ENCODE data around the gene NCAPG2.
"Not testable (repeated sequence)": the region's sequence is repeated elsewhere in the genome, so short reads cannot be mapped to it uniquely, and the experiment has no call there.

The NCAPG2 gene

DNA sequence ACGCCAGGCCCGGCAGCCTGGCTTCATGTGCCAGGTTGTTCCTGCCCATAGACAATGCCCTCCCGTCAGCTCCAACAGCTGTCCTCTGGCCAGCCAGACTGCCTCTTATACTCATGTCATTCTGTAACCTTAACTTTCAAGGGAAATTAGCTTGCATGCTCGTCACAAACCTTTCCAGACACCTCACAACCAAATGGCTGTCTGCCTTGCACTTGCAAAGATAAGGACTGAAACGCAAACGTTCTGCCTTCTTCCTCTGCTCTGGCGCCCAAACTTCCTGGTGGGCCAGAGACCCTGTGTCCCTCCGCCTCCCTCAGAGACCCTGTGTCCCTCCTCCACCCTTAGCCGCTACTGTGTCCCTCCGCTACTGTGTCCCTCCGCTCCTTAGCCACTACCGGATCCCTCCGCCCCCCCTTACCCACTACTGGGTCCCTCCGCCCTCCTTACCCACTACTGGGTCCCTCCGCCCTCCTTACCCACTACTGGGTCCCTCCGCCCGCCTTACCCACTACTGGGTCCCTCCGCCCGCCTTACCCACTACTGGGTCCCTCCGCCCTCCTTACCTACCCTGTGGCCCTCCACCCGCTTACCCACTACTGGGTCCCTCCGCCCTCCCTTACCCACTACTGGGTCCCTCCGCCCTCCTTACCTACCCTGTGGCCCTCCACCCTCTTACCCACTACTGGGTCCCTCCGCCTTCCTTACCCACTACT lies 37.5 kb downstream of the NCAPG2 start:
- not testable (repeated sequence) for DNase-seq

DNA sequence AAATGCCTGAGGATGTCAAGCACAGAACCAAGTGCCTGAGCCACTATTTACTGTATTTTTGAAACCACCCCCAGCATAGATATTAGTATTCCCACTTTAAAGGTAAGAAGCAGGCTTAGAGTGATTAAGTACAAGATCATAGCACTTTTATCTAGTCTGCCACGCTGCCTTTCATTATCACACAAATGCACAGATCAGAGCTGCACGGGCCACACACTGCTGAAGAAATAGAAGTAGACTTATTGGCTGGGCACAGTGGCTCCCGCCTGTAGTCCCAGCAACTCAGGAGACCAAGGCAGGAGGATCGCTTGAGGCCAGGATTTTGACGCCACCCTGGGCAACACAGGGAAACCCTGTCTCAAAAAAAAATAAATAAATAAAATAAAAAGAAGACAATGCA lies 38.2 kb downstream of the NCAPG2 start:
- DNase-seq: no peak

GRCh38 chr7:158664406-158664805 lies 40.2 kb downstream of the NCAPG2 start:
- no peak for DNase-seq

DNA sequence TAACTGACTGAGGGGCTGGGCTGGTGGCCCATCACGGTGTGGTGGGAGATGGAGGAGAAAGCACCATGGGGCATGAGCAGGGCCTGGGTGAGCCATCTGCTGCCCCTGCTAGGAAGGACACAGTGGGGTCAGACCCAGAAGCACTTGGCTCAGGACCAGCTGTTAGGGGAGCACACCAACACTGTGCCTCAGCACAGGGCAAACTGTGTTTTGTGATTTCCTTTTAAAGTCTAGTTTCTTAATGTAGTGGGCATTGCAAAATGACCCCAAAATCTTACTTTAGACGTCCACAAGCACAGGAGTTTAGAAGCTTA lies 41.2 kb downstream of the NCAPG2 start:
- DNase-seq: no peak

- DNase-seq: no peak
These were observed 41.8 kb downstream of the NCAPG2 start for GRCh38 chr7:158662610-158663427.

DNA sequence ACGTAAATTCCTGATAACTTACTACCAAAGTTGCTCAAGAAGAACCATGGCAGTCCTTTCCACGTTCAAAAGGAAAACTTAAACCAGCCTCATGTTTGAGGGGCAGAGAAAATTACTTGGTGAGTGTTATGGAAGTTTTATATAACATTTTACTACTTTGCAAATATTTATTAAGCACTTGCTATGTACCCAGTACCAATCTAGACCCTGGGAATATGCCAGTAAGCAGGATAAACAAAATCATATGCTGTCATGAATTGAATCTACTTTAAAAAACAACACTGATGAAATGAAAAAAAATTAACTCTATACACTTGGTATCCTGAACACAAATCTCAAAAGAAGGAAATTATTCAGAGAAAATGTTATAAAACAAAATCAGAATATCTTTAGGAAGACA lies 46.1 kb downstream of the NCAPG2 start:
- no peak for DNase-seq

- no peak for DNase-seq
These were observed 47.3 kb downstream of the NCAPG2 start for GRCh38 chr7:158657189-158657746.

DNA sequence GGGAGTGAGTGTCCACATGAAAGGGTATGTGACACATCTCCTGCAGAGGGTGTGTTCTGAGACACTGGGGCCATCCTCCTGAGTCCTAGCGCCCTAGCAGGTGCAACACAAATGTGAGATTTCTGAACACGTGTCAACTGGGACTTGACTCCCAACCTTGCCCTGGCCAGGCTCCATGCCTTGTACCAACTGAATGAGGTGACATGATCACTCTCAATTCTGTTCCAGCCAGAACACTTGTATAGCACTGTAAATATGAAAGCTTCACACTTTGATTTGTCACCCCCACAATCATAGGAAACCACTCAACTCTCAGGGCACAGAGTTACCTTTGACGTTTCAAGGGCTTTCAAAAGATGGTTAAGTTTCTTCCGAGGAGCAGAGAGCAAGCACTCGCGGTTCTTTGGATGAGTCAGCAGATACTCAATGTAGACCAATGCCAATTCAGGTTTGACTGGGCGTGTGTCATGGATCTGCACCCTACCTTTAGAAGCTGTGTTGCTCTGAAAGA lies 48.6 kb downstream of the NCAPG2 start:
- DNase-seq: no peak

- DNase-seq: no peak
These were observed 49.1 kb downstream of the NCAPG2 start for GRCh38 chr7:158655507-158655906.

GRCh38 chr7:158651968-158652565 lies 52.5 kb downstream of the NCAPG2 start:
- DNase-seq: no peak

DNA sequence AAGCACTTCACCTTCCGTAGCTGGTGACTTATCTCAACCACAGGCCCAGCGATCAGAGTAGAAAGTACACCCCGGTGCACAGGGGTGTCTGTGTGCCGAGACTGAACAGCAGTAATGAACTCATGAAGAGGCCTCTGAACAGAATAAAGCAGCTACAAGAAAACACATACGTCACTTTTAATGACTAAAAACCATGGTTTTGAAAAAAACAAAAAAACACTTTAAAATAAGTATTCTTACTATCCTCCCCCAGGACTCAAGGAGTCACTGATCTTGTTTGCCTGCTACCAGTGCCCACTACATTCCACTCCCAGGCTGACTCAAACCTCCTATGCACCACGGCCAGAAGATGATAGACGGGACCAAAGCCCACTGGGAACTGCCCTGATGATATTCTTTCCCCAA lies 53.8 kb downstream of the NCAPG2 start:
- DNase-seq: no peak

GRCh38 chr7:158649279-158649678 lies 55.3 kb downstream of the NCAPG2 start:
- no peak for DNase-seq

DNA sequence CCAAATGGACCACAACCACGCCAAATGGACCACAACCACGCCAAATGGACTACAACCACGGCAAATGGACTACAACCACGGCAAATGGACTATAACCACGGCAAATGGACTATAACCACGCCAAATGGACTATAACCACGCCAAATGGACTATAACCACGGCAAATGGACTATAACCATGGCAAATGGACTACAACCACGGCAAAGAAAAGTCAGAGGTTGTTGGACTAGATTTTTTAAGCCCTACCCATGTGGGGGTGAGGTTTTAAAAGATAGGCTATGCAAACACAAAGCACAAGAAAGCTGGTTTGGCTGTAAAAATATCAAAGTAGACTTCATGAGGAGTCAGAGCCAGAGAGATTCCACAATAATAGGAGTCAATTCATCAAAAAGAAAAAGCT lies 55.8 kb downstream of the NCAPG2 start:
- no peak for DNase-seq

DNA sequence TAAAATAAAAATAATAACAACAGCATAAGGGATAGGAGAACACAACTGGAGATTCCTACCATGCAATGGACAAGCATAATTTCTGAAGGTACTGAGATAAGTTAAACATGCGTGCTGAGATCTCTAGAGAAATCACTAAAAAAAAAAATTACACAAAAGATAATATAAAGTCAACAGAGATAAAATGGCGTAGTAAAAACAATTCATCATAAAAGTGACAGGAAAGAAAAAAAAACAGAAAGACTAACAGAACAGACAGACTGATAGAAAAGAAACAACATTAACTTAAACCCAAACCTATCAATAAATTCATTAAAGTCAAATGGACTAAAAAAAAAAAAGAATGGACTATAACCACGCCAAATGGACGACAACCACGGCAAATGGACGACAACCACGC lies 56.4 kb downstream of the NCAPG2 start:
- no peak for DNase-seq

DNA sequence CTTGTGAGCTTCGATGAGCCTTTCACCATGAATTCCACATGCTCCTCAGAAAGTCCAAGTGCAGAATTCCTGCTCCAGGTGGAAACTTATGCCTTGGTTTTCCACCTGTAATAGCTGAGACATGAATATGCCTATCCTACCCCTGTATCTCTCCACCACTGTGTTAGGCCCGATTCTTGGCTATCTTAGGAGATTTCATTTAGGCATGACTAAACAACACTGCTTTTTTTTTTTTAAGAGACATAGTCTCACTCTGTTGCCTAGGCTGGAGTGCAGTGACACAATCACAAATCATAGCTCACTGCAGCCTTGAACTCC lies 57.2 kb downstream of the NCAPG2 start:
- no peak for DNase-seq

GRCh38 chr7:158646766-158647474 lies 57.7 kb downstream of the NCAPG2 start:
- DNase-seq: no peak

- no peak for DNase-seq
These were observed 58.8 kb downstream of the NCAPG2 start for GRCh38 chr7:158645842-158646241.

GRCh38 chr7:158642149-158642548 lies 62.5 kb downstream of the NCAPG2 start:
- DNase-seq: no peak

- no peak for DNase-seq
These were observed 66.6 kb downstream of the NCAPG2 start for GRCh38 chr7:158638001-158638400.

DNA sequence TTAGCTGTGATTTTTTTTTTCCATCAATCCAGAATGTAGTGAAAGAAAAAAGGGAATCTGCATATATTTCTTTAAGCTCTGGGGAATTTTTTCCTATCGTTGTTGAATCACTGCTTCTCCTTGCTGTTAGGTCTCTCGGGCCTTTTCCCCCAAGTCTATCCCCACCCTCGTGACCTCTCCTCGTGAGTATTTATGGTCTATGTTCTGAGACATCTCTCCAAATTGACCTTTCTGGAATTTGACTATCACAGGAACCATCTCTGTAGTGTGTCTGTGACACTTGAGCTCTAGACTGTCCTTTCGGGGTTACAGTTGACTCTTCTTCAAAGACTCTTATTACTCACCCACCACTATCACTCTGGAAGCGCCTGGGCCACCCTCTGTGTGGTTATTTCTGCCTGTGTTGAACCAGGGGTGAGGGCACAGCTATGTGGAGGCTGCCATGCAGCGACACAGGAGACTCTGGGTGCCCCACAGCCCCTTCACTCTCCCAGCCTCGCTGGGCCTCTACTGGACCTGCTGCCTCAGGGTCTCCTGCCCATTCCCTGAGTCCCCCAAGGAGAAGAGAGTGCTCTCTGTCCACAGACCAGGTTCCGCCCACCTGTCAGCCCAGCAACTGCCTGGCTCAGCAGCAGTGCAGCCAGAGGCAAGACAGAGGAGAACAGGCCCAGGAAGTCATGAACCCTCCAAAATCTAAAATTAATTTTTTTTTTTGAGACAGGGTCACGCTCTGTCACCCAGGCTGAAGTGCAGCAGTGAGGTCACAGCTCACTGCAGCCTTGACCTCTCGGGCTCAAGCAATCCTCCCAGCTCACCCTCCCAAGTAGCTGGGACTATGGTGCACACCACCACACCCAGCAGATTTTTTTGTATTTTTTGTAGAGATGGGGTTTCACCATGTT lies 71.3 kb downstream of the NCAPG2 start:
- DNase-seq: no peak

DNA sequence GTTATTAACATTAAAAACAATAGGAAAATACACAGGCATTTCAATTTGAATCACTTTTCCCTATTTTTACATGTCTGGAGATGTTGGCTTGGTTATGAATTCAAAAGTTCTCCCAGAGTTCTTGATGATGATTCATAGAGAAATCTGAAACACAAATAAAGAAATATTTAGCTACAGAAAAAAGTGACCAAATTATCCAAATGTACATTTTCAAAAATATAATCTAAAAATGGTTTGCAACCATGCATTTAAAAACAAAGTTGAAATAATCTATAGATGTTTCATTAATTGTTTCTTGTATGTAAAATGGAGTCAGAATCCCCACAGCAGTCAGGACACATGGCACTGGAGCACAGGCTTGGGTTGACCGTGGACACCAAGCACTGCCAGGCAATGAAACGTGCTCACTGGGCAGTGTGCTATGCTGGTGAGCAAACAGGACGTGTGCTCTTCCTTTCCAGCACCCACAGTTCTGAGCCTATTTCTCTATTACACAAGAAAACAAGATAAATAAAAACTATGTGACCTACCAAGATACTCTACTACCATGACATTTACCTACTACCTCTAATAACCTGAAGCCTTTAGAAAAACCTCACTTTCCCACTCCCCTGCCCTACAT lies 72.9 kb downstream of the NCAPG2 start:
- DNase-seq: no peak

DNA sequence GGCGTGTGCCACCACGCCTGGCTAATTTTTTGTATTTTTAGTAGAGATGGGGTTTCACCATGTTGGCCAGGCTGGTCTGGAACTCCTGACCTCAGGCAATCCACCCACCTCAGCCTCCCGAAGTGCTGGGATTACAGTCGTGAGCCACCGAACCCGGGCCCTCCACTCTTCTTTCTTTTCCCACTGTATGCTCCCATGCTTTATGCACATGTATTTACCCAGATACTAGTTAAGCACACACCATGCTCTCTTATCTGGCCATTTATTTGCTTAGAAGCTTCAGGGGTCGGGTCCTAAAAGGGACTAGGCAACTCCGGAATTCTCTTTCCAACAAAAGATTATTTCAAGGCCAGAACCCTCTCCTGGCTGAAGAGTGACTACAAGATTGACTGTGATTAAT lies 78.3 kb downstream of the NCAPG2 start:
- not testable (repeated sequence) for DNase-seq
